Measurements from ENCODE around the gene PCNX3.

GRCh38 chr11:65620666-65621065 is 5.1 kb downstream of the PCNX3 start:
- TF ChIP-seq RFX5 (IDR thresholded peaks at IDR 0.05; ENCODE audit: low read depth, low read length) (no peak), POLR2AphosphoS5 (IDR thresholded peaks at IDR 0.05; ENCODE audit: low read length) (no peak), CTCF (IDR thresholded peaks at IDR 0.05 in 2 of 3, conservative IDR thresholded peaks at IDR 0.05 in 1 of 3; ENCODE audit: control insufficient read depth in 2 of 3, extremely low read depth in 1 of 3, insufficient read depth in 1 of 3, low read depth in 3 of 3, low read length in 3 of 3) (no peak), EED (IDR thresholded peaks at IDR 0.05; ENCODE audit: low read depth) (no peak)
